Fibroblast of the aortic adventitia (primary cell): ENCODE data around the gene HECTD4. TPM values are rescaled to one million over a fixed set of nuclear protein-coding genes. Genes with fewer than 3 reads are reported as not detected.

ENCODE experiments used
- DNase-seq: peaks from one replicate; pipeline ENCODE4 v3.0.0-alpha.2; 2010; ENCODE audit warnings: low read depth
- H3K4me3 ChIP-seq: 2 replicates; pipeline ENCODE4 v1.5.1; 2011; ENCODE audit warnings: low read depth, mild to moderate bottlenecking, control low read depth, low read length, moderate library complexity
- CTCF ChIP-seq: IDR thresholded peaks from 2 replicates; pipeline ENCODE4 v1.5.1; 2011; ENCODE audit warnings: mild to moderate bottlenecking, low read length, control low read depth, inconsistent platforms; ENCODE audit not compliant: insufficient read depth
- total RNA-seq: library from RNA; depleted of rRNA; stranded (reverse); fragments of >200 nt; gene quantifications from 2 replicates; pipeline ENCODE4 v1.2.3, GENCODE V29; 2012; ENCODE audit warnings: low replicate concordance

HECTD4 gene
- total RNA-seq, 1 donor, result 22.1 TPM

- no peak overlapping the region for H3K4me3 ChIP-seq
- TF ChIP-seq CTCF, result no peak
- DNase-seq, result no peak
Observed at GRCh38 chr12:112370199-112370598, 12.0 kb downstream of the HECTD4 start.

GRCh38 chr12:112368856-112369255 lies 13.4 kb downstream of the HECTD4 start:
- TF ChIP-seq CTCF, result no peak
- DNase-seq, result no peak
- H3K4me3 ChIP-seq, result no peak overlapping the region

GRCh38 chr12:112367965-112368364 lies 14.3 kb downstream of the HECTD4 start:
- no peak for DNase-seq

GRCh38 chr12:112362310-112362709 lies 19.9 kb downstream of the HECTD4 start:
- no peak overlapping the region for H3K4me3 ChIP-seq
- TF ChIP-seq CTCF, result no peak
- DNase-seq, result no peak

More at GRCh38 chr12:112367965-112368364, 14.3 kb downstream of the HECTD4 start:
- no peak for TF ChIP-seq CTCF
- no peak overlapping the region for H3K4me3 ChIP-seq

- H3K4me3 ChIP-seq, result no peak overlapping the region
- no peak for TF ChIP-seq CTCF
- no peak for DNase-seq
Observed at GRCh38 chr12:112361271-112361670, 21.0 kb downstream of the HECTD4 start.

- H3K4me3 ChIP-seq, result no peak overlapping the region
- no peak for DNase-seq
Observed at GRCh38 chr12:112359290-112359689, 22.9 kb downstream of the HECTD4 start.

More at GRCh38 chr12:112359290-112359689, 22.9 kb downstream of the HECTD4 start:
- TF ChIP-seq CTCF, result no peak
